ENCODE results near the gene DNAJC24. TPM values are rescaled to one million over a fixed set of nuclear protein-coding genes. Genes with fewer than 3 reads are reported as not detected.

The DNAJC24 gene
- total RNA-seq, 2 experiments from 2014 or later = 16.6 to 16.8 TPM

DNA sequence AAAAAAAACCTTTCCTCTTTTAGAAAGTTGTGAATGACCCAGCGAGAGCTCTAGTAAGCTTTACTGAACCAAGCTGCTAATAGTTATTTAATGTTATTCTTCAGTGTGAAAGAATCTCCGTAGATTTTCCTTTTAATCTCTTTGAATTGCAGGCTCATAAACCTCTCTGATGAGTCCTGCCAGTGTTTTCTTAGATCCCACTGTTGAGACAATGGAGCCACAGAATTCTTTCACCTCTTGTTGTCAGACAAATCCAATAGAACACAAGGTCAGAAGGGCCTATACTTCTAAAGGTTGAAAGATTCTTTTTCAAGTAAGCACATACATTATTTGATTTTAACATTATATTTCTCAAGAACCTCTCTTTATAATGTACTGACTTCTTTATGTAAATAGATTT, 52.2 kb downstream of the DNAJC24 start:
- ChIA-PET CTCF (interaction anchor here (0.6 kb wide), 1 partner anchor 695 kb away, joined by 3 read pairs; no protein-coding TSS in a partner anchor), POLR2A (no interaction called here)
- Mint-ChIP-seq H3K4me3 (no peak overlapping the region), H3K27me3 (no peaks in the 10 kb centered on the region), H3K36me3 (ENCODE audit: low read depth) (no peaks in the 10 kb centered on the region), H3K27ac (no peak overlapping the region), H3K9me3 (no peaks in the 10 kb centered on the region), H3K4me1 (no peaks in the 10 kb centered on the region)
- no peak for DNase-seq

DNA sequence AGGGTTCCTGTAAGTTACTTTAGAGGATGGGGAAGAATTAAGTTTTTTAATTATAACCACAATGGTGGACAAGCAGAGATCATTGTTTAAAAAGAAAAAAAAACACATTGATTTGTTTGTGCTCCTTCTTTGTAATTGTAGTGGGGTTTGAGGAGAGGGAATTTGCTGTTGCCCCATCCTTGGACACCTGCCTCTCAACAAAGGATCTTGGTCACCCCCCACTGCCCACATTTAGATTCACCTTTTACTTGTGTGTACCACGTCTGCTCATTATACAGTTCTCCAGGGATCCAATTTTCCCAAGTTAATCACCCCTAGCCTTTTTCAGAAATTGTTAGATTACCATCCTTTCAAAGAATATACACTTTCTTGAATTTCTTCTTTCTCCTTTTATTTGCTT, 53.0 kb downstream of the DNAJC24 start:
- ChIA-PET CTCF (no interaction called here), POLR2A (no interaction called here)
- Mint-ChIP-seq H3K4me3 (no peak overlapping the region), H3K4me1 (no peaks in the 10 kb centered on the region), H3K36me3 (ENCODE audit: low read depth) (no peaks in the 10 kb centered on the region), H3K9me3 (no peaks in the 10 kb centered on the region), H3K27me3 (no peaks in the 10 kb centered on the region), H3K27ac (no peak overlapping the region)
- no peak for DNase-seq

DNA sequence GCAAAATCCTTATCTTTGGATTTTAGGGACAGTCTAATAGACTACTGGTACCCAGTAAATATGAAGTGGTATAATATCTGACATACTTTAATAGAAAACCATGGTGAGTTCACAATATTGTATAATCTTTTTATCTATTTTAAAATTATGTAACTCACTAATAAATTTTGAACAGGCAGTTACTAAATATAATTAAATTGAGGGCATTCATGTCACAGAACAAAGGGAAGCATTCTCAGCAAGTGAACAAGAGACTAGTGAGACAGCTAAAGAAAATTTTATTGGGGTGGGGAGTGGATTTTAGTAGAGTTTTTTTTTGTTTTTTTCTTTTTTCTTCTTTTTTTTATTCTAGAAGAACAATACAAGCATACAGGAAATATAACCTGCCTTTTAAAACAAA, 55.0 kb downstream of the DNAJC24 start:
- Mint-ChIP-seq H3K4me1 (no peaks in the 10 kb centered on the region), H3K4me3 (no peak overlapping the region), H3K27me3 (no peaks in the 10 kb centered on the region), H3K27ac (no peak overlapping the region), H3K36me3 (ENCODE audit: low read depth) (peaks cover 5% of the 10 kb centered on the region), H3K9me3 (no peaks in the 10 kb centered on the region)
- ChIA-PET POLR2A (no interaction called here), CTCF (no interaction called here)
- no peak for DNase-seq

DNA sequence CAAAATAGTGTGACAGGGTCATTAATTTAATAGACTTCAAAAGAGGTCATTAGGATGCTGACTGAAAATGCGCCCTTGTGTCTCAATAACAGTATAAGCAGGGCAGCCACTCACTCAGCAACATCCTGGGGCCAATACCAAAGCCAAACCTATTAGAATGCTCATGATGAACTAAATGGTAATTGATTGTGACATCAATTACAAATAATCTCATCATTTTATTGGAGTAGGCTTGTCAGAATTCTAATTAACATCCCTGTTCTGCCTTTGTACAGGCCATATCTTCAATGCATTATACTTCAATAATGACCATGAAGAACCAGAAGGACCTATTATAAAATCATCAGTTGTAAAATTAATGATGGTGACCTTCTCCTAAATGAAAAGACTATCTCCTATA, 64.2 kb downstream of the DNAJC24 start:
- no peak for DNase-seq
- ChIA-PET POLR2A (no interaction called here), CTCF (no interaction called here)
- no peak overlapping the region for H3K27ac Mint-ChIP-seq
- H3K4me3 Mint-ChIP-seq = no peak overlapping the region
- no peaks in the 10 kb centered on the region for H3K27me3 Mint-ChIP-seq
- H3K4me1 Mint-ChIP-seq = peaks cover 9% of the 10 kb centered on the region
- H3K9me3 Mint-ChIP-seq = peaks cover 3% of the 10 kb centered on the region
- H3K36me3 Mint-ChIP-seq (ENCODE audit: low read depth) = peaks cover 20% of the 10 kb centered on the region

DNA sequence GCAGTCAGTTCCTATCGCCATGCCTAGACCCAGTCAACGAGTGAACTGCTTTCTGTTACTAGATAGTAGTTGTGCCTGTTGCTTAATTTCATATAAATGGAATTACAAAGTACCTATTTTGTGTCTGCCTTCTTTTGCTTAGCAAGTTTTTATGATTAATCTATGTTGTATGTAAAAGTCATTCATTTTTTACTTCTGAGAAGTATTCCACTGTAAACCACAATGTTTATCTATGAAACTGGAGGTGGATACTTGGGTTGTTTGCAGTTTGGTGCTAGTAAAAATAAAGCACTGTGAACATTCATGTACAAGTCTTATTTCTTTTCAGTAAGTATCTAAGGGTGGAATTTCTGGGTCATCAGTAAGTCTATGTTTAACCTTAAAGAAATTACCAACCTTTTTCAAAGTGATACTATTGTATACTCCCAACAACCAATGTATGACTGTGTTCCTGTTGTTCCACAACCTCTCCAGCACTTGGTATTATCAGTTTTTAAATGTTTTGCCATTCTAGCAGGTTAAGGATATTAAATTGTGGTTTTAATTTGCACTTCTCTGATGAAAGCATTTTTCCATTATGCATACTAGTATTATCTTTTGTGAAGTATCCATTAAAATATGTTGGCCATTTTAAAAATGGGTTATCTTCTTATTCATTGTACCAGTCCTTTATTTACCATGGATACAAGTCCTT, 68.2 kb downstream of the DNAJC24 start:
- Mint-ChIP-seq H3K36me3 (ENCODE audit: low read depth) (peaks cover 4% of the 10 kb centered on the region), H3K4me3 (no peak overlapping the region), H3K27ac (no peak overlapping the region), H3K27me3 (no peaks in the 10 kb centered on the region), H3K4me1 (peaks cover 9% of the 10 kb centered on the region), H3K9me3 (peaks cover 3% of the 10 kb centered on the region)
- ChIA-PET CTCF (no interaction called here), POLR2A (no interaction called here)
- DNase-seq = no peak

DNA sequence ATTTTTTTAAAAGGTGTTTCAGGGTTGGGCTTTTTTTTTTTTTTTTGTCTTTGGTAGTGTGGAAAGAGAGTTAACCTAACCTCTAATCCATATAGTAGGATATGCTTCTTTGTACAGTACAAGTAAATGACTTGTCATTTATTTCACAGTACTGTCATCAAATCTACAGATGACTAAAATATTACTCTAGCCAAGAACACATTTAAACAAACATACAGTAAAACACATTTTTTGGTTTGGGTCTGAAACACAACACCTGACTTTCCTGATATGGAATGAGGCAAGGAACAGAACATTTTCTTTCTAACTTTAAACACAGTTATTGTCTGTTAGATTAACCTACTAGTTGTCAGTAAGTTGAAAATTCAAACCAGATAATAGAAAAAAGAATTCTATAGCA, 71.6 kb downstream of the DNAJC24 start:
- Mint-ChIP-seq H3K9me3 (peaks cover 3% of the 10 kb centered on the region), H3K4me3 (no peak overlapping the region), H3K36me3 (ENCODE audit: low read depth) (peaks cover 10% of the 10 kb centered on the region), H3K4me1 (peaks cover 9% of the 10 kb centered on the region), H3K27me3 (no peaks in the 10 kb centered on the region), H3K27ac (no peak overlapping the region)
- ChIA-PET POLR2A (no interaction called here), CTCF (no interaction called here)
- DNase-seq = no peak

DNA sequence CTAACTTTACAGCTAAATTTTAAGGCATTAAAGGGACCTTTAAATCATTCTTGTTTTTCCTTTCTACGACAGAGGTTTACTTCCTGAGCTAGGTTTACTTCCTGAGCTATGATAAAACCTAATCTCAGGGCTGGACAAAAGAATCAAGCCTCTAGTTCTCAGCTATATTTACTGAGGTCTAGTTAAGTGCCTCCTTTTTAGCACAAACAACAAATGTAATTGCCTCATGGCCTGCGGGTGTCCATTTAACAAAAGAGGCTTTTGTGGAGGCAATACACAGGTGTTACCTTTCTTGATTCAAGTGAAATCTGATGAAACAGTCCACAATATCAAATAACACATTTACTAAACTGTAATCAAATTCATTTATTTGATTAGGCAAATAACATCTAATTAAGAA, 72.4 kb downstream of the DNAJC24 start:
- Mint-ChIP-seq H3K36me3 (ENCODE audit: low read depth) (peaks cover 10% of the 10 kb centered on the region), H3K27ac (no peak overlapping the region), H3K27me3 (no peaks in the 10 kb centered on the region), H3K9me3 (peaks cover 6% of the 10 kb centered on the region), H3K4me3 (no peak overlapping the region), H3K4me1 (peaks cover 9% of the 10 kb centered on the region)
- CTCF ChIA-PET = no interaction called here
- DNase-seq = no peak
- POLR2A ChIA-PET = no interaction called here

DNA sequence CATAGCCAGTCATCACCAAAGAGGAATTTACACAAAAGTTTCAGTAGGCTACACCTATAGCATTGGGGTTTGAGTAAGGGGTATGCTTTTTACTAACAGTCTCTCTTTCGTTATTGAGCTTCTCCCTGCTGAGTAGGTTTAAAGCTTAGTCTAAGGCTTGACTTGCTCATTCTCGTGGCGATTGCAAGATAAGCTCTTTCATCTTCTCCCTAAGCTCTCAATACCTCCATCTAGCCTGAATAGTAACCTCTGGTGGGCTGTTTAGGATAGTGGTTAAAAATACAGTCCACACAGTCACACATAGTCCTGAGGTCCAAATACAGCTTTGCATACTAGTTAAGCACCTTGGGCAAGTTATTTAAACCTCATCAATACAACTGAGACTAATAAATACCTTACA, 74.1 kb downstream of the DNAJC24 start:
- CTCF ChIA-PET = no interaction called here
- no peaks in the 10 kb centered on the region for H3K27me3 Mint-ChIP-seq
- H3K4me3 Mint-ChIP-seq = no peak overlapping the region
- POLR2A ChIA-PET = no interaction called here
- peaks cover 5% of the 10 kb centered on the region for H3K9me3 Mint-ChIP-seq
- H3K27ac Mint-ChIP-seq = no peak overlapping the region
- no peaks in the 10 kb centered on the region for H3K4me1 Mint-ChIP-seq
- H3K36me3 Mint-ChIP-seq (ENCODE audit: low read depth) = peaks cover 18% of the 10 kb centered on the region
- DNase-seq = no peak

DNA sequence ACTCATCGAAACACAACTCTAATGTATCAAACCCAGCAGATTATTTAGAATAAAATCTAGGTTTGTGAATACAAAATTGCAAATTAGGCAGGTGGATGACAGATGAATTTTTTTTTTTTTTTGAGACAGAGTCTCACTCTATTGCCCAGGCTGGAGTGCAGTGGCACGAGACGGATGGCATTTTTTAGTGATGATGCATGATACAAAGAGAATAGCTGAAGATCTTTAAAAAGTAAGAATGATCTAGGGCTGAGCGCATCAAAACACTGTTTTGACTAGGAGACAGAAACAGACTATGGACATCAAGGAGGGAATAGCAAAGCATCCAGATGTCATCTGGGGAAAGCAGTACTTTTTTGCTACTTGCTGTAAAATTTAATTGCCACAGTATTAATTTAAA, 76.0 kb downstream of the DNAJC24 start:
- POLR2A ChIA-PET = no interaction called here
- H3K27me3 Mint-ChIP-seq = no peaks in the 10 kb centered on the region

DNA sequence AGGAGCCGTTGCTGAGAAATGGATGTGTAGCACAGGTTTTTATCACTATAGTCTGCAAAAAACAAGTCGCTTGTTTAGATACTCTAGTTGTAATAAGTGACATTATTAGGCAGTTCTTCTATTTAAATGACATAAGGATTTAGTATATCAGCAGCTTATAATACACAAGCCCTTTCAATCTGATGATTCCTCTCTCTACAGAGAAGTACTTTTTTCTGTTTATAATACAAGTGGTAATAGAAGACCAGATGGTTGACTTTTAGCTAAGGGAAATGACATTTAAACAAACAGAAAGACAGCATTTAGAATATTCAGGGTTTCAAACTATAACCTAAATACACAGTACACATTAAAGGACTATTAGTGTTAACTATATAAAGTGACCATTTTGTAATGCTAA, 79.4 kb downstream of the DNAJC24 start:
- CTCF ChIA-PET = no interaction called here
- H3K4me1 Mint-ChIP-seq = no peaks in the 10 kb centered on the region
- H3K27ac Mint-ChIP-seq = no peak overlapping the region
- POLR2A ChIA-PET = no interaction called here
- H3K36me3 Mint-ChIP-seq (ENCODE audit: low read depth) = peaks cover 28% of the 10 kb centered on the region
- H3K27me3 Mint-ChIP-seq = no peaks in the 10 kb centered on the region
- H3K9me3 Mint-ChIP-seq = peaks cover 5% of the 10 kb centered on the region
- DNase-seq = no peak
- H3K4me3 Mint-ChIP-seq = no peak overlapping the region

More for the DNA sequence above, 76.0 kb downstream of the DNAJC24 start:
- peaks cover 5% of the 10 kb centered on the region for H3K9me3 Mint-ChIP-seq
- no peak overlapping the region for H3K4me3 Mint-ChIP-seq
- no peak for DNase-seq
- no peaks in the 10 kb centered on the region for H3K4me1 Mint-ChIP-seq
- peaks cover 18% of the 10 kb centered on the region for H3K36me3 Mint-ChIP-seq (ENCODE audit: low read depth)
- no peak overlapping the region for H3K27ac Mint-ChIP-seq
- CTCF ChIA-PET = no interaction called here

DNA sequence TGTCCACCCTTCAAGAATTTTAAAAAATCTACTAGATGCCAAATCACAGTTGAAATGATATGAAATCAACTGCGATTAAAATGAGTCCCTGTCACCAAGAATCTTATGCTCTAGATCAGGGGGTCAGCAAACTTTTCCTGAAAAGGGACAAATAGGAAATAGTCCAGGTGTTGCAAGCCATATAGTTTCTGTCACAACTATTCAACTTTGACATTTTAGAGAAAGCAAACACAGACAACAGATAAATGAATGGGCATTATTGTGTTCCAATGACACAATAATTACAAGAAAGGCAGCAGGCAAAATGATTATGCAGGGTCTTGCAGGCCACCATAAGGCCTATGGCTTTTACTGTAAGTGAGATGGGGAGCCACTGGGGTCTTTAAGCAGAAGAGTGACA, 81.2 kb downstream of the DNAJC24 start:
- Mint-ChIP-seq H3K4me1 (no peaks in the 10 kb centered on the region), H3K27ac (no peak overlapping the region), H3K27me3 (no peaks in the 10 kb centered on the region), H3K4me3 (no peak overlapping the region), H3K36me3 (ENCODE audit: low read depth) (peaks cover 23% of the 10 kb centered on the region), H3K9me3 (peaks cover 5% of the 10 kb centered on the region)
- CTCF ChIA-PET = no interaction called here
- POLR2A ChIA-PET = no interaction called here
- no peak for DNase-seq

DNA sequence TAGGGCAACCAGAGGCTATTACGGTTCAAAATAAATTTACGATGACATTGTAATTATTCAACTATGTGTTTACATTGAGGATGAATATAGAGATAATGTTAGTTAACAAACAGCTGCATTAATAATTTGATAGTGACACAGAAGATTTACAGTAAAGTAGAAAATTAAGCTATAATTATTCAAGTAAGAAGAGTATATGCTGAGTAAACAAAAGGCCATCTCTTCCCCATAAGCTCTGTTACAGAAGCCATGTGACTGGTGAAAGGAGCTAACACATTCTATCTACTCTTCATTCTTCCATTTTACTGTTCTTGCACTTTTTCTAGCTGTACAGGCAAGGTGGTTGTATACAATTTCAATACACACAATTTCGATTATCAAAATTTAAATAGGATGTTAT, 85.5 kb downstream of the DNAJC24 start:
- CTCF ChIA-PET = interaction anchor here (0.5 kb wide), 1 partner anchor 920 kb away, joined by 3 read pairs; no protein-coding TSS in a partner anchor
- H3K36me3 Mint-ChIP-seq (ENCODE audit: low read depth) = peaks cover 12% of the 10 kb centered on the region
- H3K27me3 Mint-ChIP-seq = no peaks in the 10 kb centered on the region
- no peak overlapping the region for H3K27ac Mint-ChIP-seq
- no peak overlapping the region for H3K4me3 Mint-ChIP-seq
- POLR2A ChIA-PET = no interaction called here
- H3K9me3 Mint-ChIP-seq = no peaks in the 10 kb centered on the region
- H3K4me1 Mint-ChIP-seq = no peaks in the 10 kb centered on the region
- no peak for DNase-seq

DNA sequence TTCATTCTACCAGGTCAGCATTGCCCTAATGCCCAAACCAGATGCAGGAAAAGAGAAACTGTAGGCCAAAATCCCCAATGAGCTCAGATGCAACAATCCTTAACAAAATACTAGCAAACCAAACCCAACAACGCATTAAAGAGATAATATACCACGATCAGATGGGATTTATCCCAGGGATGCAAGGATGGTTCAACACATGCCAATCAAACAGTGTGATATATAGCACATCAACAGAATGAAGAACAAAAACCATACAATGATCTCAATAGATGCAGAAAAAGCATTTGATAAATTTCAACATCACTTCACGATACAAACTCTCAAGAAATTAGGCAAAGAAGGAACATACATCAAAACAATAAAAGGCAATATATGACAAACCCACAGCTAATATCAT, 94.8 kb downstream of the DNAJC24 start:
- H3K36me3 Mint-ChIP-seq (ENCODE audit: low read depth) = peaks cover 36% of the 10 kb centered on the region
- POLR2A ChIA-PET = no interaction called here
- no peaks in the 10 kb centered on the region for H3K4me1 Mint-ChIP-seq
- DNase-seq = no peak
- CTCF ChIA-PET = no interaction called here
- peaks cover 8% of the 10 kb centered on the region for H3K9me3 Mint-ChIP-seq
- H3K27me3 Mint-ChIP-seq = no peaks in the 10 kb centered on the region
- no peak overlapping the region for H3K27ac Mint-ChIP-seq
- no peak overlapping the region for H3K4me3 Mint-ChIP-seq

DNA sequence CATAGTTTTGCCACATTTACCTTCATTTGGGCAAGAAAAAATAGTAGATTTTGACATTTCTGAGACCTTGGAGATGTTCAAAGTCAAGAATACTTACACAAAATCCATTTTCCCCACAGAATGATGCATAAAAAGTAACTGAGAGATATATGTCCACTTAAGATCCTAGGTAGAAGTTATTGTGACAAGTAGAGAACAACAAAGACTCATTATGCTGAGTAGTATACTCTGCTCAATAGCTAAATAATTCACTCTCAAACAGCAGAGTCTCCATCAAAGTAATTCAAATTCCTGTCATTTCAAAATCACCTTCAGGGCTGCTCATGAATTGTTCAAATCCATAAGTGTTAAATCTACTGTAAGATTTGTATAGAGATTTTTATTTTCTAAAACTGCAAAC, 104.4 kb downstream of the DNAJC24 start:
- no peak for DNase-seq
- POLR2A ChIA-PET = no interaction called here
- peaks cover 5% of the 10 kb centered on the region for H3K36me3 Mint-ChIP-seq (ENCODE audit: low read depth)
- CTCF ChIA-PET = no interaction called here
- no peaks in the 10 kb centered on the region for H3K4me1 Mint-ChIP-seq
- no peak overlapping the region for H3K27ac Mint-ChIP-seq
- no peaks in the 10 kb centered on the region for H3K9me3 Mint-ChIP-seq
- no peaks in the 10 kb centered on the region for H3K27me3 Mint-ChIP-seq
- no peak overlapping the region for H3K4me3 Mint-ChIP-seq

All from activated CD4-positive, alpha-beta T cell treated with anti-CD3 and anti-CD28 coated beads, Interleukin-2, amount 10 ng/mL, durations not matched to agents 7 days and 5 days (primary cell).